SU-DHL-6 (cell line): ENCODE data around the gene COMT.

Experiments used
- EZH2phosphoT487 ChIP-seq: fragments of 200-600 bp; sonication (generic), shearing (Covaris generic); conservative IDR thresholded peaks from 2 replicates; pipeline ENCODE4 v1.6.1; 2018; ENCODE audit warnings: mild to moderate bottlenecking, antibody characterized with exemption, low read length, moderate library complexity, mixed read lengths
- TF ChIP-seq, protein P1 (sequence below): fragments of 200-600 bp; sonication (generic); IDR thresholded peaks from one replicate; pipeline ENCODE4 v1.5.1; 2017; ENCODE audit warnings: antibody characterized with exemption, mild to moderate bottlenecking, low read length, moderate library complexity; ENCODE audit not compliant: insufficient read depth, poor library complexity, severe bottlenecking

- TF ChIP-seq, protein P1, sequence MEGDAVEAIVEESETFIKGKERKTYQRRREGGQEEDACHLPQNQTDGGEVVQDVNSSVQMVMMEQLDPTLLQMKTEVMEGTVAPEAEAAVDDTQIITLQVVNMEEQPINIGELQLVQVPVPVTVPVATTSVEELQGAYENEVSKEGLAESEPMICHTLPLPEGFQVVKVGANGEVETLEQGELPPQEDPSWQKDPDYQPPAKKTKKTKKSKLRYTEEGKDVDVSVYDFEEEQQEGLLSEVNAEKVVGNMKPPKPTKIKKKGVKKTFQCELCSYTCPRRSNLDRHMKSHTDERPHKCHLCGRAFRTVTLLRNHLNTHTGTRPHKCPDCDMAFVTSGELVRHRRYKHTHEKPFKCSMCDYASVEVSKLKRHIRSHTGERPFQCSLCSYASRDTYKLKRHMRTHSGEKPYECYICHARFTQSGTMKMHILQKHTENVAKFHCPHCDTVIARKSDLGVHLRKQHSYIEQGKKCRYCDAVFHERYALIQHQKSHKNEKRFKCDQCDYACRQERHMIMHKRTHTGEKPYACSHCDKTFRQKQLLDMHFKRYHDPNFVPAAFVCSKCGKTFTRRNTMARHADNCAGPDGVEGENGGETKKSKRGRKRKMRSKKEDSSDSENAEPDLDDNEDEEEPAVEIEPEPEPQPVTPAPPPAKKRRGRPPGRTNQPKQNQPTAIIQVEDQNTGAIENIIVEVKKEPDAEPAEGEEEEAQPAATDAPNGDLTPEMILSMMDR, result no peak
- TF ChIP-seq EZH2phosphoT487, result no peak
Measured at GRCh38 chr22:19961201-19961580, 19.6 kb downstream of the COMT start.
